Activated naive CD8-positive, alpha-beta T cell treated with anti-CD3 and anti-CD28 coated beads for 36 hours (primary cell): Measurements from ENCODE around the gene GLYATL3. TPM values are rescaled to one million over a fixed set of nuclear protein-coding genes. Genes with fewer than 3 reads are reported as not detected.
A peak's percentile ranks its signal among the peaks of the same experiment; 100 is the strongest.
"Not testable (repeated sequence)": the region's sequence is repeated elsewhere in the genome, so short reads cannot be mapped to it uniquely, and the experiment has no call there.

Experiments
- DNase-seq: peaks from one replicate; pipeline ENCODE4 v3.0.0; 2021
- H3K27ac Mint-ChIP-seq: one replicate; pipeline ENCODE4 v1.8.0; 2022; ENCODE audit warnings: mild to moderate bottlenecking, moderate library complexity, mixed read lengths
- H3K27me3 Mint-ChIP-seq: one replicate; pipeline ENCODE4 v1.8.0; 2022; ENCODE audit warnings: mild to moderate bottlenecking, mixed read lengths
- H3K36me3 Mint-ChIP-seq: one replicate; pipeline ENCODE4 v1.8.0; 2021; ENCODE audit warnings: mild to moderate bottlenecking, mixed read lengths
- H3K4me1 Mint-ChIP-seq: one replicate; pipeline ENCODE4 v1.8.0; 2021; ENCODE audit warnings: mixed read lengths
- H3K4me3 Mint-ChIP-seq: one replicate; pipeline ENCODE4 v1.8.0; 2022; ENCODE audit warnings: mild to moderate bottlenecking, moderate library complexity, mixed read lengths
- H3K9me3 Mint-ChIP-seq: one replicate; pipeline ENCODE4 v1.8.0; 2022; ENCODE audit warnings: mixed read lengths
- total RNA-seq, 2 experiments: library from RNA; stranded (reverse); gene quantifications; one replicate each; pipeline ENCODE4 v1.2.3, GENCODE V29; 2021

Gene GLYATL3
- total RNA-seq, result not detected

DNA sequence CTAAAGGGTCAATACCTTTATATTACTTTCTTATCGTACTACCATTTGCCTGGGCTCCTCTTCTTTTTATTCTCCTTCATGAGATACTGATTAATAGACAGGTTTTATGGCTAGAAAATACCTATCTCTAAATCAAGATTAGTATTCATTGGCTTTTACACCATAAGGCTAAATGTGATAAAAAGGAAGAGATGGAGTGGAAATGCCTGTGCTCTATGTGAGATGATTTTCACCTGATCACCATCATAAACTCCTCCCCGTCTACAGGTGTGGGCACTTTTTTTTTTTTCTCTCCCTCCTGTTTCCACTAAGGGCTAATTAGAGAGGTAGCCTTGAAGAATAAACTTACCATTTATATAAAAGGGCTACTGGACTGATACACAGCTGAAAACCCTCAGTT is at the start of gene GLYATL3:
Gene GLYATL3, plus strand, starts transcription at position 301 of the 400 bp plus-strand sequence. CDS start 12,068 bp downstream, outside the sequence.
- Mint-ChIP-seq H3K27me3 (no peaks in the 10 kb centered on the region), H3K4me3 (no peak within 1 kb of the TSS), H3K9me3 (no peaks in the 10 kb centered on the region), H3K36me3 (no peaks in the 10 kb centered on the region), H3K4me1 (no peaks in the 10 kb centered on the region), H3K27ac (no peak within 1 kb of the TSS)
- no peak for DNase-seq

DNA sequence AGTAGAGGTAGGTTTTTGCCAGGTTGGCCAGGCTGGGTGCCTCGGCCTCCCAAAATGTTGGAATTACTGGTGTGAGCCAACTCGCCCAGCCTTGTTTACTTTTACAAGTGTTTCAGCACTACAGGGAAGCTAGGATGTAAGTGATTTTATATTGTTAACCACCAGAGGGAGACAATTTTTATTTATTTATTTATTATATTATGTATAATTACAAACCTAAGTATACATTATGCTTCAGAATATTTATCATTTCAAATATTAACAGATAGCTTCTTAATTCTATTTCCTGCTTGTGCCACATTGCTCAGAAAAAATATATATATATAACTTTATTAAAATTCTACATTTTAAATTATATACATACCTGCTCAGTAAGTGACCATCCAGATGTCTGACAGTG is 46.5 kb upstream of the GLYATL3 start:
- Mint-ChIP-seq H3K27me3 (no peaks in the 10 kb centered on the region), H3K9me3 (no peaks in the 10 kb centered on the region), H3K27ac (no peak overlapping the region), H3K36me3 (no peaks in the 10 kb centered on the region), H3K4me3 (no peak overlapping the region), H3K4me1 (peaks cover 7% of the 10 kb centered on the region)
- no peak for DNase-seq

DNA sequence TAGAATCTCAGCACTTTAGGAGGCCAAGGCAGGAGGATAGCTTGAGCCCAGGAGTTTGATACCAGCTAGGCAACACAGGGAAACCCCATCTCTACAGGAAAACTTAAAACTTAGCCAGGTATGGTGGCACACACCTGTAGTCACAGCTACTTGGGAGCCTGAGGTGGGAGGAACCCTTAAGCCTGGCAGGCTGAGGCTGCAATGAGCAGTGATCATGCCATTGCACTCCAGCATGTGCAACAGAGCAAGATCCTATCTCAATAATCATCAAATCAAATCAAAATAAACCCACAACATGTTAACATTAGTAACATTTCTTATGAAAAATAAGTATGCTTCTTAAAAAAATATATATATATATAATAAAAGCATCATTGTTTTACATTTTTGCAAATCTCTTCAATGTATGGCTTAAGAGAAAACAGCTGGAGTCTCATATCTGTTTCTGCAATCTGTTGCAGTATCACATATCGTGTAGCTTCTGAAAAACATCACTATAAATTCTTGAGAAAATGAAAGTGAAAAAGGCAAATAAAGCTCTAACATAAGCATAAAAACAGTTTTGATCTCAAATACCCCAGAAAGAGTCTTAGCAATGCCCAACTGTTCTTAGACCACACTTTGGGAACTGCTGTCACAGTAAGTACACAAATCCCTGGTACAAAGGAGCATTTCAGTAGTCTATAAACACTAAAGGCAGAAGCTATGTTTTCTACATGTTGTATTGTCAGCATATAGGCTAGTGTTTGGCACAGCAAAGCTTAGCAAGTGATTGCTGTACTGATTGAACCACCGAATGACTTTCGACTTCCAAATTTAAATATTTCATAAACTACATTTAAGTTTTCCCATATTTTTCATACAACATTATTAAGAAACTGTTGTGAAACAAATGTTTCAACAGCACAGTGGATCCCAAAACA is 44.7 kb upstream of the GLYATL3 start:
- Mint-ChIP-seq H3K27ac (no peak overlapping the region), H3K4me3 (no peak overlapping the region), H3K36me3 (no peaks in the 10 kb centered on the region)

DNA sequence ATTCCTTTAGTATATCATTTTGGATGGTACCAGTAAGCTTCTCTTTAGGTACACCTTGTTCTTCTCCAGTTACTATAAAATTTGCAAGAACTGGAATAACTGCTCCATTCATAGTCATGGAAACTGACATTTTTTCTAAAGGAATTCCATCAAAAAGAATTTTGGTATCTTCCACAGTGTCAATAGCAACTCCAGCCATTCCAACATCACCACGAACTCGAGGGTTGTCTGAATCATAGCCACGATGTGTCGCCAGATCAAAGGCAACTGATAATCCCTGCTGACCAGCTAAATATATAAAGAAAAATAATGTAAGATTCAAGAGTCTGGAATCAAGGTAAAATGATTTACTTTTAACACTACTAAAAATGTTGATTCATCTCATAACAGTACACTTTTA is 42.0 kb upstream of the GLYATL3 start:
- no peaks in the 10 kb centered on the region for H3K36me3 Mint-ChIP-seq
- H3K27me3 Mint-ChIP-seq, result no peaks in the 10 kb centered on the region
- DNase-seq, result no peak
- H3K4me3 Mint-ChIP-seq, result no peak overlapping the region
- no peak overlapping the region for H3K27ac Mint-ChIP-seq
- no peaks in the 10 kb centered on the region for H3K9me3 Mint-ChIP-seq
- peaks cover 15% of the 10 kb centered on the region for H3K4me1 Mint-ChIP-seq

More for the DNA sequence above, 44.7 kb upstream of the GLYATL3 start:
- no peak for DNase-seq
- Mint-ChIP-seq H3K27me3 (no peaks in the 10 kb centered on the region), H3K4me1 (peaks cover 7% of the 10 kb centered on the region), H3K9me3 (no peaks in the 10 kb centered on the region)

DNA sequence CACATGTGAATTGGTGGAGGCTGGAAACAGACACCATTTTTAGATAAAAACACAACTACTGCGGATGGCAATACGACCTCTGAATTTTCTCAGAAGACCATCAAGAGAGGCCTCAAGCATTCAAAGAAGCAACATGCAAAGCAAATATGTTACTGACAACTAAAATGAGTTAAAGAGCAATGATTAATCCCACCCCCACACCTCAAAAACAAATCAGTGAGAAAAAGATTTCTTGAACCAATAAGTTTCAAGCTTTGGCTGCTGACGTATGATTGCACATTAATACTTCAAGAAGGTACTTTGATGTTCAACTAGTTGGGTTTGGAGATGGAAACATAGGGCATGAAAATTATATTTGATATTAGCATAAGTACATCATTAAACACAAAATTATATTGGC is 37.7 kb upstream of the GLYATL3 start:
- DNase-seq, result no peak
- H3K4me1 Mint-ChIP-seq, result peaks cover 25% of the 10 kb centered on the region
- peak overlapping the region; percentile 95 for H3K27ac Mint-ChIP-seq

GRCh38 chr6:49462599-49462926 is 37.2 kb upstream of the GLYATL3 start:
- no peak for DNase-seq
- H3K27ac Mint-ChIP-seq, result peak overlapping the region; percentile 95
- H3K4me3 Mint-ChIP-seq, result peak overlapping the region; percentile 98
- peaks cover 25% of the 10 kb centered on the region for H3K4me1 Mint-ChIP-seq
- H3K27me3 Mint-ChIP-seq, result no peaks in the 10 kb centered on the region
- H3K9me3 Mint-ChIP-seq, result no peaks in the 10 kb centered on the region
- peaks cover 4% of the 10 kb centered on the region for H3K36me3 Mint-ChIP-seq

More for the DNA sequence above, 37.7 kb upstream of the GLYATL3 start:
- Mint-ChIP-seq H3K36me3 (peaks cover 4% of the 10 kb centered on the region), H3K9me3 (no peaks in the 10 kb centered on the region), H3K27me3 (no peaks in the 10 kb centered on the region), H3K4me3 (peak overlapping the region; percentile 98)

- Mint-ChIP-seq H3K4me3 (peak within 1 kb of the TSS; percentile 98), H3K9me3 (no peaks in the 10 kb centered on the region), H3K4me1 (peaks cover 24% of the 10 kb centered on the region), H3K27ac (peak within 1 kb of the TSS; percentile 95), H3K27me3 (no peaks in the 10 kb centered on the region), H3K36me3 (peaks cover 7% of the 10 kb centered on the region)
- peak; percentile 92 for DNase-seq
These were observed 36.7 kb upstream of the GLYATL3 start, which contains the start of the genes CENPQ and MMUT for GRCh38 chr6:49462927-49463611. CENPQ (plus strand) TSS chr6:49463370; CDS start chr6:49470177, 6,807 bp downstream. MMUT (minus strand) TSS chr6:49463253; CDS start chr6:49459466, 3,787 bp downstream.

- no peaks in the 10 kb centered on the region for H3K27me3 Mint-ChIP-seq
- peak overlapping the region; percentile 95 for H3K27ac Mint-ChIP-seq
- peaks cover 7% of the 10 kb centered on the region for H3K36me3 Mint-ChIP-seq
- peaks cover 22% of the 10 kb centered on the region for H3K4me1 Mint-ChIP-seq
- peak overlapping the region; percentile 98 for H3K4me3 Mint-ChIP-seq
- no peak for DNase-seq
- no peaks in the 10 kb centered on the region for H3K9me3 Mint-ChIP-seq
These were observed 36.1 kb upstream of the GLYATL3 start for GRCh38 chr6:49463612-49463967.

DNA sequence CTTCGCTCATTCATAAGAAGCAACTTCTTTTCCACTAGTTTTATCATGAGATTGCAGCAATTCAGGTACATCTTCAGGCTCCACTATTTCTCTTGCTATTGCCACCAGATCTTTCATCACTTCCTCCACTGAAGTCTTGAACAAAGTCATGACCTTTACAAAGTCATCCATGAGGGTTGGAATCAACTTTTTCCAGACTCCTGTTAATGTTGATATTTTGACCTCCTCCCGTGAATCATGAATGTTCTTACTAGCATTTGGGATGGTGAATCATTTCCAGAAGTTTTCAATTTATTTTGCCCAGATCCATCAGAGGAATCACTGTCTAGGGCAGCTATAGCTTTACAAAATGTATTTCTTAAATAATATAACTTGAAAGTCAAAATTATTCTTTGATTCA is 35.0 kb upstream of the GLYATL3 start:
- Mint-ChIP-seq H3K27me3 (no peaks in the 10 kb centered on the region), H3K9me3 (no peaks in the 10 kb centered on the region), H3K4me1 (peaks cover 22% of the 10 kb centered on the region), H3K4me3 (peak overlapping the region; percentile 98), H3K27ac (no peak overlapping the region), H3K36me3 (peaks cover 9% of the 10 kb centered on the region)
- DNase-seq, result no peak

DNA sequence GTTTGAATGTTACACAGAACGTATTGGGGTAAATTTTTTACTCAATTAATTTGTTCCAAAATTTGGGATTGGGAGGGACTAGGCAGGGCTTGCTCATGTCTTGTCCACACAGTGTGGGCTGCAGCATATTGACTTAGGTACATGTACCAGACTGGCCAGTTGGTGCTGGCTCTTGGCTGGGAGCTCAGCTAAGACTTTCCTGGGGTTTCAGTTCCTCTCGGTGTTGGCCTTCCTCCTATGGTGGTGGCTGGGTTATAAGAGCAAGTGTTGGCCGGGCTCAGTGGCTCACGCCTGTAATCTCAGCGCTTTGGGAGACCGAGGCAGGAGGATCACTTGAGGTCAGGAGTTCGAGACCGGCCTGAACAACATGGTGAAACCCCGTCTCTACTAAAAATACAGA is 31.7 kb upstream of the GLYATL3 start:
- Mint-ChIP-seq H3K27me3 (no peaks in the 10 kb centered on the region), H3K27ac (no peak overlapping the region), H3K9me3 (no peaks in the 10 kb centered on the region), H3K36me3 (peaks cover 9% of the 10 kb centered on the region), H3K4me1 (peaks cover 15% of the 10 kb centered on the region), H3K4me3 (no peak overlapping the region)
- DNase-seq, result no peak

GRCh38 chr6:49476564-49476963 is 23.2 kb upstream of the GLYATL3 start:
- H3K27me3 Mint-ChIP-seq, H3K27ac Mint-ChIP-seq, H3K4me1 Mint-ChIP-seq, H3K4me3 Mint-ChIP-seq, H3K9me3 Mint-ChIP-seq, DNase-seq: not testable (repeated sequence)
- peaks cover 44% of the 10 kb centered on the region for H3K36me3 Mint-ChIP-seq

GRCh38 chr6:49479308-49479970 is 20.3 kb upstream of the GLYATL3 start:
- H3K4me3 Mint-ChIP-seq, result no peak overlapping the region
- DNase-seq, result no peak
- H3K27ac Mint-ChIP-seq, result no peak overlapping the region
- H3K9me3 Mint-ChIP-seq, result no peaks in the 10 kb centered on the region
- peaks cover 37% of the 10 kb centered on the region for H3K36me3 Mint-ChIP-seq
- H3K27me3 Mint-ChIP-seq, result no peaks in the 10 kb centered on the region
- H3K4me1 Mint-ChIP-seq, result no peaks in the 10 kb centered on the region

DNA sequence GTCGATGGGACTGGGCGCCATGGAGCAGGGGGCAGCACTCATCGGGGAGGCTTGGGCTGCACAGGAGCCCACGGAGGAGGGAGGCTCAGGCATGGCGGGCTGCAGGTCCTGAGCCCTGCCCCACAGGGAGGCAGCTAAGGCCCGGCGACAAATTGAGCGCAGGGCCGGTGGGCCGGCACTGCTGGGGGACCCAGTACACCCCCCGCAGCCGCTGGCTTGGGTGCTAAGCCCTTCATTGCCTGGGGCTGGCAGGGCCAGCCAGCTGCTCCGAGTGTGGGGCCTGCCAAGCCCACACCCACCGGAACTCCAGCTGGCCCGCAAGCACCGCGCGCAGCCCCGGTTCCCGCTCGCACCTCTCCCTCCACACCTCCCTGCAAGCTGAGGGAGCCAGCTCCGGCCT is 17.9 kb upstream of the GLYATL3 start:
- H3K27ac Mint-ChIP-seq, H3K4me1 Mint-ChIP-seq, H3K27me3 Mint-ChIP-seq, H3K4me3 Mint-ChIP-seq, DNase-seq, H3K9me3 Mint-ChIP-seq: not testable (repeated sequence)
- peaks cover 25% of the 10 kb centered on the region for H3K36me3 Mint-ChIP-seq

GRCh38 chr6:49483380-49483779 is 16.3 kb upstream of the GLYATL3 start:
- not testable (repeated sequence) for DNase-seq, H3K4me3 Mint-ChIP-seq, H3K4me1 Mint-ChIP-seq, H3K27me3 Mint-ChIP-seq, H3K9me3 Mint-ChIP-seq, H3K27ac Mint-ChIP-seq
- H3K36me3 Mint-ChIP-seq, result peaks cover 27% of the 10 kb centered on the region

GRCh38 chr6:49490633-49491032 is 9.1 kb upstream of the GLYATL3 start:
- H3K4me1 Mint-ChIP-seq, result no peaks in the 10 kb centered on the region
- no peak overlapping the region for H3K4me3 Mint-ChIP-seq
- peaks cover 23% of the 10 kb centered on the region for H3K36me3 Mint-ChIP-seq
- no peaks in the 10 kb centered on the region for H3K27me3 Mint-ChIP-seq
- no peak for DNase-seq
- H3K27ac Mint-ChIP-seq, result no peak overlapping the region
- H3K9me3 Mint-ChIP-seq, result no peaks in the 10 kb centered on the region
